Activated naive CD8-positive, alpha-beta T cell (primary cell): ENCODE measurements around the gene AKNA.
A peak's percentile ranks its signal among the peaks of the same experiment; 100 is the strongest.

Experiments used
- H3K27ac Mint-ChIP-seq: one replicate; pipeline ENCODE4 v1.8.0; 2021; ENCODE audit warnings: mixed read lengths
- H3K27me3 Mint-ChIP-seq: one replicate; pipeline ENCODE4 v1.8.0; 2021; ENCODE audit warnings: mixed read lengths
- H3K36me3 Mint-ChIP-seq: one replicate; pipeline ENCODE4 v1.8.0; 2021; ENCODE audit warnings: mixed read lengths
- H3K4me1 Mint-ChIP-seq: one replicate; pipeline ENCODE4 v1.8.0; 2021; ENCODE audit warnings: low read depth, mixed read lengths
- H3K4me3 Mint-ChIP-seq: one replicate; pipeline ENCODE4 v1.8.0; 2021; ENCODE audit warnings: mild to moderate bottlenecking, mixed read lengths
- H3K9me3 Mint-ChIP-seq: one replicate; pipeline ENCODE4 v1.8.0; 2021; ENCODE audit warnings: low read depth, mixed read lengths

The AKNA gene

DNA sequence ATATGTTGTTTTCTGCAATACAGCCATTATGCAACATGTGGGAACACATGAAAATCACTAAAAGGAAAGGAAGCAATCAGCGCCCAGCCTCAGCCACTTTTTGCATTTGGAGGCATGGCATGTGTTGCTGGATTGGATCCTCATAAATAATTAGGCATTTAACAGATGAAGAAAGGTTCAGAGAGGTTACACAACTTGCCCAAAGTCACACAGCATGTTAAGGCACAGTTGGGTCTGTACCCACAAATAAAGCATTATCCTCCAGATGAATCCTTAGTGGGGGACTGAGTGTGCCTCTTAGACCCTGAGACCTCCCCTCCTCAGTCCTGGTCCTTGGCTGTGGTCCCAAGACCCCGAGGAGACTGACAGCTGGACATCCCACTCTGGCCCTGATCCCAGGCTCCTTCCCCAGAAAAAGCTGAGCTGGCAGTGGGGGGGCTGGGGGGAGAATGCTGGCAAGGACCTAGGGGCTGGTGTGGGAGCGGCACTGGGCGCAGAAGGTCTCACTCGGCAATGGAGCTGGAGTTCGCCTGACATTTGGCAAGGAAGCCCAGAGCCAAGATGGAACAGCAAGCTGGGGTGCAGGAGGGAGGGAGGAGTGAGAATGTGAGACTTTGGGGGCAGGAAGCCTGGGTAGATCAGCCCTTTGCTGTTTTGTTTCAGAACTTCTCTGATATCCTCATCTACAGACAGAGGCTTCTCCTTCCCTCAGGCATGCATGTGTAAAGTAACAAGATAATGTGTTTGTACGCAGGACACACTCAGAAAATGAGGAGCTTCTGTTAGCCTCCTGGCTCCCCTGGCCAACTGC lies 6.9 kb upstream of the AKNA start:
- H3K27ac Mint-ChIP-seq = peak overlapping the region; percentile 89
- H3K4me3 Mint-ChIP-seq = peak overlapping the region; percentile 96
- peaks cover 74% of the 10 kb centered on the region for H3K4me1 Mint-ChIP-seq
- H3K36me3 Mint-ChIP-seq = peaks cover 3% of the 10 kb centered on the region
- no peaks in the 10 kb centered on the region for H3K27me3 Mint-ChIP-seq
- H3K9me3 Mint-ChIP-seq = no peaks in the 10 kb centered on the region

GRCh38 chr9:114392749-114393112 lies 4.9 kb upstream of the AKNA start:
- H3K36me3 Mint-ChIP-seq = peaks cover 3% of the 10 kb centered on the region
- H3K9me3 Mint-ChIP-seq = no peaks in the 10 kb centered on the region
- H3K4me3 Mint-ChIP-seq = peak overlapping the region; percentile 59
- H3K4me1 Mint-ChIP-seq = peaks cover 92% of the 10 kb centered on the region
- H3K27ac Mint-ChIP-seq = peak overlapping the region; percentile 89
- no peaks in the 10 kb centered on the region for H3K27me3 Mint-ChIP-seq

- peaks cover 77% of the 10 kb centered on the region for H3K4me1 Mint-ChIP-seq
- H3K27me3 Mint-ChIP-seq = no peaks in the 10 kb centered on the region
- no peaks in the 10 kb centered on the region for H3K9me3 Mint-ChIP-seq
- peak overlapping the region; percentile 100 for H3K27ac Mint-ChIP-seq
- H3K36me3 Mint-ChIP-seq = peaks cover 4% of the 10 kb centered on the region
- peak overlapping the region; percentile 98 for H3K4me3 Mint-ChIP-seq
These were observed 3.2 kb upstream of the AKNA start for GRCh38 chr9:114390952-114391351.

GRCh38 chr9:114389612-114390368 lies 2.0 kb upstream of the AKNA start:
- H3K4me1 Mint-ChIP-seq = peaks cover 73% of the 10 kb centered on the region
- peaks cover 4% of the 10 kb centered on the region for H3K36me3 Mint-ChIP-seq
- H3K4me3 Mint-ChIP-seq = peak overlapping the region; percentile 98
- H3K27ac Mint-ChIP-seq = peak overlapping the region; percentile 100
- H3K9me3 Mint-ChIP-seq = no peaks in the 10 kb centered on the region
- H3K27me3 Mint-ChIP-seq = no peaks in the 10 kb centered on the region

- no peaks in the 10 kb centered on the region for H3K9me3 Mint-ChIP-seq
- peaks cover 4% of the 10 kb centered on the region for H3K36me3 Mint-ChIP-seq
- no peaks in the 10 kb centered on the region for H3K27me3 Mint-ChIP-seq
- peak overlapping the region; percentile 98 for H3K4me3 Mint-ChIP-seq
- peak overlapping the region; percentile 100 for H3K27ac Mint-ChIP-seq
- peaks cover 73% of the 10 kb centered on the region for H3K4me1 Mint-ChIP-seq
These were observed 1.1 kb upstream of the AKNA start for GRCh38 chr9:114388764-114389375.

DNA sequence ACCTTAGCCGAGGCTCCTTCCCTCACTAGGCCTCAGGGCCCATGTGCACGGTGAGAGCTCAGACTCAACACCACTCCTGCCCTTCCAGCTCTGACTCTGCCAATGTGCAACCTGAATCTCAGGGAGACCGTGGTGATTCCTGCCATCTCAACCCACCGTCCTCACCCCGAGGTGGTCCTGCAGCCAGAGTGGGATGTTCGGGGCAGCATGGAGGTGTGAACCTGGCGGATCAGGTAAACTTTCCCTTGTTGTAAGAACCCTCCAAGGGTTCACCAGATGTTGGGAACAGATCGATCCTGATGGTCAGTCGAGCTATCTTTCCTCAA lies 538 bp upstream of the AKNA start:
- Mint-ChIP-seq H3K27ac (peak overlapping the region; percentile 100), H3K27me3 (no peaks in the 10 kb centered on the region), H3K4me3 (peak overlapping the region; percentile 98), H3K4me1 (peaks cover 74% of the 10 kb centered on the region), H3K9me3 (no peaks in the 10 kb centered on the region), H3K36me3 (peaks cover 4% of the 10 kb centered on the region)

DNA sequence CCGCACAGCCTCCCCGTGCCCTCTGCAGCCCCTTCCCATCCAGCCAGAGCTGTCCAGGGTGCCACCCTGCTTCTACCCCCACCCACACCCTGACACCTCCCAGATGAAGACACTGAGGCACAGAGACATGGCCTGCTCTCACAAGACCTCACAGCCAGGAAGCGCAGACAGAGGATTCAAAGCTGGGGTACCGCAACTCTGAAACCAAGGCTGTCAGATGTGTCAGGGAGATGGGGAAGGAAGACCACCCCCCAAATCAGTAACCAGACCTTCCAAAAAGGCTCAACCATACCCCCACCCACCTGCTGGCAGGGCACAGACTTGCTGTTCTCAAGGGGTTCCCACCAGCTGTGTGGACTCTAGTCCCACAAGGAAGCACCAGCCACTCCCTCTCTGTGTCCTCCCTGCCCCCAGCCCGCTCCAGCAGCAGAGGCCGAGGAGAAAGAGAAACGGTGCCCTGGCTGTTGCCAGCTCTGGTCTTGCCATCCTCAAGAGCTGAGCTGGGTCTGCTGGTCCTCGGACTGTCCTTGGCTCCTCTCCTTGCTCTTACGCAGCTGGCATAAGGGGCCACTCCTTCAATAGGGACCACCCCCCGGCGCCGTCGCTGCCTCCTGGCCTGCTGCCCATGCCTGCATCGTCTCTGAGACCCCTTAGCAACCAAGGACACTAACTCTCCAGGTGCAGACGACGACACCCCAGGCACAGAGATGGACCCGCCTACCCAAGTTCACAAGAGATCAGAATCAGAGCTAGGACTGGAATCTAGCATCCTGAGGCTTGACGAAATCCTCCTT lies 699 bp downstream of the AKNA start:
- H3K4me1 Mint-ChIP-seq = peaks cover 74% of the 10 kb centered on the region

DNA sequence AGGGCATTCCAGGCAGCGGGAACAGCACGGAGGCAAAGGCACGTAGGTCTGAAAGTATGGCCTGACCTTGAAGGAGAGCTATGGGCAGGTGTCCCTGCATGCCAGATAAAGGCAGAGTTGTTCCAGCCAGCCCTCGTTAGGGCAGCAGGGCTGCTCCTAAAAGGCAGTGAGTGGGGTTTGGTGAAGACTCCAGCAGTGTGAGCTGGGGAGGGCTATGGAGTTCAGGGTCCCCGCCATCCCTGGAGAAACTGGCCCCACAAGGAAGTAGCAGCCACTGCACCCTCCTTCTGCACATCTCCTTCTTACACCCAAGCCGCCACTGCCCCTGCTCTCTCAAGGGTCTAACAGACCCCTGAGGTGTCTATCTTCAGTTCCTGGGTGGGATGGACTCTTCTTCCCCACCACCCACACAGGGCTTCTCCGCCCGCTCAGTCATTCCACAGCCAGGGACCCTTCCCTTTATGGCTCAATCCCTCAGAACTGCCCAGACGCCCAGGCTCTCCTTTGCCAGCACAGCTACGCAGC lies 1.4 kb downstream of the AKNA start:
- H3K36me3 Mint-ChIP-seq = peaks cover 4% of the 10 kb centered on the region
- H3K27me3 Mint-ChIP-seq = no peaks in the 10 kb centered on the region
- peaks cover 75% of the 10 kb centered on the region for H3K4me1 Mint-ChIP-seq
- H3K27ac Mint-ChIP-seq = peak overlapping the region; percentile 100
- no peaks in the 10 kb centered on the region for H3K9me3 Mint-ChIP-seq
- peak overlapping the region; percentile 98 for H3K4me3 Mint-ChIP-seq

More for the DNA sequence above, 699 bp downstream of the AKNA start:
- no peaks in the 10 kb centered on the region for H3K9me3 Mint-ChIP-seq
- H3K36me3 Mint-ChIP-seq = peaks cover 4% of the 10 kb centered on the region
- peak overlapping the region; percentile 98 for H3K4me3 Mint-ChIP-seq
- peak overlapping the region; percentile 100 for H3K27ac Mint-ChIP-seq
- no peaks in the 10 kb centered on the region for H3K27me3 Mint-ChIP-seq

GRCh38 chr9:114385397-114386181 lies 2.2 kb downstream of the AKNA start:
- Mint-ChIP-seq H3K9me3 (no peaks in the 10 kb centered on the region), H3K4me3 (peak overlapping the region; percentile 98), H3K27ac (peak overlapping the region; percentile 100), H3K4me1 (peaks cover 71% of the 10 kb centered on the region), H3K36me3 (peaks cover 2% of the 10 kb centered on the region), H3K27me3 (no peaks in the 10 kb centered on the region)

DNA sequence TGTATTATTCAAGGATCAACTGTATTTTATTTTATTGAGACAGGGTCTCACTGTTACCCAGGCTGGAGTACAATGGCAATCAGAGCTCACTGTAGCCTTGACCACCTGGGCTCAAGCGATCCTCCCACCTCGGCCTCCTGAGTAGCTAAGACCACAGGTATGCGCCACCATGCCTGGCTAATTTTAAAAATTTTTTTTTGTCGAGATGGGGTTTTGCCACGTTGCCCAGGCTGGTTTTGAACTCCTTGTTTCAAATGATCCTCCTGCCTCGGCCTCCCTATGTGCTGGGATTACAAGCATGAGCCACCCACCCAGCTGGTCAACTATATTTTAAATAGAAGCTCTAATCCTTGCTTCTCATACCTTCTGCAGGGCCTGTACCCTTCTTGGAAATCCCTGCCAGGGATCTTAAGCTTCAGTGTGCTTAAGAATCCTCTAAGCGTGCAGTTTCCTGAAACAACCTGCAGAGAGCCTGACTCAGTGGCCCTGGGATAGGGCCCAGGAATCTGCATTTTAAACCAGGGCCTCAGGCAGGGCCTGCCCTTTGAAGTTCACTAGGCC lies 2.9 kb downstream of the AKNA start:
- Mint-ChIP-seq H3K4me1 (peaks cover 69% of the 10 kb centered on the region), H3K36me3 (peaks cover 6% of the 10 kb centered on the region), H3K9me3 (no peaks in the 10 kb centered on the region), H3K4me3 (peak overlapping the region; percentile 98), H3K27me3 (no peaks in the 10 kb centered on the region), H3K27ac (peak overlapping the region; percentile 100)

- Mint-ChIP-seq H3K9me3 (no peaks in the 10 kb centered on the region), H3K4me1 (peaks cover 69% of the 10 kb centered on the region), H3K36me3 (peaks cover 6% of the 10 kb centered on the region), H3K4me3 (peak overlapping the region; percentile 98), H3K27ac (peak overlapping the region; percentile 100), H3K27me3 (no peaks in the 10 kb centered on the region)
These were observed 3.4 kb downstream of the AKNA start for GRCh38 chr9:114384341-114384740.

GRCh38 chr9:114383521-114384231 lies 4.1 kb downstream of the AKNA start:
- peak overlapping the region; percentile 100 for H3K27ac Mint-ChIP-seq
- H3K27me3 Mint-ChIP-seq = no peaks in the 10 kb centered on the region
- peaks cover 69% of the 10 kb centered on the region for H3K4me1 Mint-ChIP-seq
- peaks cover 8% of the 10 kb centered on the region for H3K36me3 Mint-ChIP-seq
- peak overlapping the region; percentile 98 for H3K4me3 Mint-ChIP-seq
- no peaks in the 10 kb centered on the region for H3K9me3 Mint-ChIP-seq
